Small intestine (tissue), 7 donors: Measurements from ENCODE around the gene CHST14. TPM values are rescaled to one million over a fixed set of nuclear protein-coding genes. Genes with fewer than 3 reads are reported as not detected.
"Not testable (repeated sequence)": the region's sequence is repeated elsewhere in the genome, so short reads cannot be mapped to it uniquely, and the experiment has no call there.

Experiments used
- DNase-seq, 2 donors: peaks; one replicate each; pipeline versions ENCODE4 v3.0.0 to v3.0.0-alpha.2; 2013
- FAIRE-seq: peaks from 2 replicates; lab custom pipeline; 2012; peaks lifted over from hg19 to GRCh38; lab: Jason Lieb, UNC
- H3K27ac ChIP-seq, 3 donors: one replicate each; pipeline ENCODE4 v1.5.1; 2013; ENCODE audit warnings: low read length in 2 of 3, mild to moderate bottlenecking in 2 of 3, control low read depth in 1 of 3, inconsistent platforms in 1 of 3, low read depth in 1 of 3, moderate library complexity in 1 of 3
- H3K27me3 ChIP-seq, 3 donors: one replicate each; pipeline ENCODE4 v1.6.1; 2013; ENCODE audit warnings: low read length in 3 of 3, inconsistent platforms in 1 of 3; ENCODE audit not compliant: control insufficient read depth in 3 of 3, insufficient read depth in 3 of 3
- H3K36me3 ChIP-seq, 3 donors: one replicate each; pipeline ENCODE4 v1.6.1; 2013; ENCODE audit warnings: low read length in 3 of 3, inconsistent platforms in 1 of 3, low read depth in 1 of 3, mild to moderate bottlenecking in 1 of 3, moderate library complexity in 1 of 3; ENCODE audit not compliant: control insufficient read depth in 3 of 3, insufficient read depth in 2 of 3
- H3K4me1 ChIP-seq, 3 donors: one replicate each; pipeline ENCODE4 v1.6.1; 2013; ENCODE audit warnings: low read length in 2 of 3, inconsistent platforms in 1 of 3, low read depth in 1 of 3, mild to moderate bottlenecking in 1 of 3, moderate library complexity in 1 of 3; ENCODE audit not compliant: control insufficient read depth in 3 of 3, insufficient read depth in 2 of 3
- H3K4me3 ChIP-seq, 3 donors: one replicate each; pipeline ENCODE4 v1.5.1; 2013; ENCODE audit warnings: low read length in 3 of 3, control low read depth in 1 of 3, inconsistent platforms in 1 of 3, low read depth in 1 of 3, mild to moderate bottlenecking in 1 of 3, moderate library complexity in 1 of 3
- H3K9me3 ChIP-seq, 2 donors: one replicate each; pipeline ENCODE4 v1.6.1; 2013; ENCODE audit warnings: low read depth in 1 of 2, low read length in 1 of 2; ENCODE audit not compliant: control insufficient read depth in 2 of 2, insufficient read depth in 1 of 2
- WGBS, 3 donors: extraction: QIAGEN DNeasy Blood & Tissue Kit; methylation state at CpG; one replicate each; pipeline ENCODE4 v1.1.7; 2013; 5-methylcytosine and 5-hydroxymethylcytosine counted together
- polyA plus RNA-seq, 4 donors: library from polyadenylated mRNA; stranded (reverse) in 3 of 4; unstranded in 1 of 4; fragments of 200-250 nt in 3 of 4; fragments of 120-200 nt in 1 of 4; gene quantifications; one replicate each; pipeline versions ENCODE4 v1.2.1 to v1.2.3, GENCODE V29; 2013
- donor health status: healthy with polysubstance abuse.
- donor health status: control.
- donor health status: control.
- donor health status: Bipolar disorder and iron deficiency.
- donor health status: healthy.

The CHST14 gene
- polyA plus RNA-seq, 4 donors: 0.45 to 11.3 (median 3.7) TPM

GRCh38 chr15:40453941-40454340 lies 16.8 kb upstream of the CHST14 start:
- DNase-seq, FAIRE-seq: not testable (repeated sequence)
- 44 to 57% (median 53%) methylated on average over 2 to 3 of the region's 3 CpGs for WGBS, 3 donors

DNA sequence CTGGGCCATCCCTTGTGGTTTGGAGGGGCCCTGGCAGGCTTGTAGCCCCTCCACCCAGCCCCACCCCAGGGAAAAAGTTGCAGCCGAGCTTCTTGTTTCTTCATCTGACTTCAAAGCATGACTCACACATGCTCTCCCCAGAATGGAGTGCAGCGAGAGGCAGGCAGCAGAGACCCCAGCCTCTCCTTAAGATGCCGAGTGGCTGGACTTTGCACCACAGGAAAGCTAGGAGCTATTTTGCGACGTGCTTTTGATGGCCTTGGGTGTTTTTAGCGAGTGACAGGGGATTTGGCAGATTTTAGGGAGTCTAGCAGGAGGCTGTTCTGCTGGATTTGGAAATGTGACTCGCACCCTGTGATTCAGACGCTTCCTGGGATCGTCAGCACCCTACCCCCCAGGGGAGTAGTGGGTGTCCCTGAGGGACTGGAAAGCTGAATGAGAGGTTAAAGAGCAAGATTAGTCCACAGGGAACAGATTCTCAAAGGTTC lies 15.8 kb upstream of the CHST14 start:
- WGBS, 3 donors: 18 to 56% (median 45%) methylated on average over 9 of the region's 9 CpGs
- DNase-seq: no peak
- H3K27me3 ChIP-seq: no peaks in the 10 kb centered on the region
- H3K36me3 ChIP-seq: peaks cover 2 to 41% (median 2%) of the 10 kb centered on the region in 3 donors
- H3K4me3 ChIP-seq: no peak overlapping the region
- H3K27ac ChIP-seq: no peak overlapping the region
- peaks cover 21 to 64% (median 21%) of the 10 kb centered on the region in 3 donors for H3K4me1 ChIP-seq
- FAIRE-seq: no peak
- H3K9me3 ChIP-seq: no peaks in the 10 kb centered on the region

More at GRCh38 chr15:40453941-40454340, 16.8 kb upstream of the CHST14 start:
- not testable (repeated sequence) for H3K27me3 ChIP-seq, H3K4me3 ChIP-seq, H3K27ac ChIP-seq, H3K9me3 ChIP-seq
- peaks cover 0 to 31% (median 2%) of the 10 kb centered on the region in 3 donors for H3K36me3 ChIP-seq
- H3K4me1 ChIP-seq: peaks cover 21 to 64% (median 21%) of the 10 kb centered on the region in 3 donors

DNA sequence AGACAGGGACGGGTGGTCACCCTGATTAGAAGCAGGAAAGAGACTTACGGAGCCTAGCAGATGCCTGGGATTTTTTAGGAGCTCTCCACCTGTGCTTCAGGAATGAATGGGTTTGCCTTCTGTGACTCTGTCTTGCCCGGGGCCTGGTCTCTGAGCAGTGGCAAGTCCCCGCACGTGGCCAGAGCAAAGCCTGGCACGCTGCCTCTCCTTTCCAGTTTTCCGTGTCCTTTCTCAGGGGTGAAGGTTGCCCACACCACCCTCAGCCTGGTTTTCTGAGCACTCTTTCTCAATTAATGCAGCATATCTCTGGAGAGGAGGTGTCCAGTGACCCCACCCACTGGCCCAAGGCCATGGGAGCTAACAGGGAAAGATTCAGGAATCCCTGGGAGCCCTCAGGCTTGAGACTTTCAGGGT lies 14.5 kb upstream of the CHST14 start:
- H3K4me1 ChIP-seq: peaks cover 18 to 55% (median 20%) of the 10 kb centered on the region in 3 donors

GRCh38 chr15:40456738-40457137 lies 14.0 kb upstream of the CHST14 start:
- DNase-seq (no peak), FAIRE-seq (no peak)
- H3K9me3 ChIP-seq: no peaks in the 10 kb centered on the region
- no peak overlapping the region for H3K27ac ChIP-seq
- no peaks in the 10 kb centered on the region for H3K27me3 ChIP-seq
- no peak overlapping the region for H3K4me3 ChIP-seq
- 71 to 79% (median 76%) methylated on average over 4 of the region's 4 CpGs for WGBS, 3 donors
- H3K36me3 ChIP-seq: peaks cover 2 to 52% (median 2%) of the 10 kb centered on the region in 3 donors
- peaks cover 16 to 51% (median 17%) of the 10 kb centered on the region in 3 donors for H3K4me1 ChIP-seq

More for the DNA sequence above, 14.5 kb upstream of the CHST14 start:
- Histone ChIP-seq H3K36me3 (peaks cover 2 to 49% (median 2%) of the 10 kb centered on the region in 3 donors), H3K27ac (no peak overlapping the region), H3K9me3 (no peaks in the 10 kb centered on the region), H3K27me3 (no peaks in the 10 kb centered on the region), H3K4me3 (no peak overlapping the region)
- DNase-seq (no peak), FAIRE-seq (no peak)
- 60 to 76% (median 69%) methylated on average over 7 of the region's 7 CpGs for WGBS, 3 donors

DNA sequence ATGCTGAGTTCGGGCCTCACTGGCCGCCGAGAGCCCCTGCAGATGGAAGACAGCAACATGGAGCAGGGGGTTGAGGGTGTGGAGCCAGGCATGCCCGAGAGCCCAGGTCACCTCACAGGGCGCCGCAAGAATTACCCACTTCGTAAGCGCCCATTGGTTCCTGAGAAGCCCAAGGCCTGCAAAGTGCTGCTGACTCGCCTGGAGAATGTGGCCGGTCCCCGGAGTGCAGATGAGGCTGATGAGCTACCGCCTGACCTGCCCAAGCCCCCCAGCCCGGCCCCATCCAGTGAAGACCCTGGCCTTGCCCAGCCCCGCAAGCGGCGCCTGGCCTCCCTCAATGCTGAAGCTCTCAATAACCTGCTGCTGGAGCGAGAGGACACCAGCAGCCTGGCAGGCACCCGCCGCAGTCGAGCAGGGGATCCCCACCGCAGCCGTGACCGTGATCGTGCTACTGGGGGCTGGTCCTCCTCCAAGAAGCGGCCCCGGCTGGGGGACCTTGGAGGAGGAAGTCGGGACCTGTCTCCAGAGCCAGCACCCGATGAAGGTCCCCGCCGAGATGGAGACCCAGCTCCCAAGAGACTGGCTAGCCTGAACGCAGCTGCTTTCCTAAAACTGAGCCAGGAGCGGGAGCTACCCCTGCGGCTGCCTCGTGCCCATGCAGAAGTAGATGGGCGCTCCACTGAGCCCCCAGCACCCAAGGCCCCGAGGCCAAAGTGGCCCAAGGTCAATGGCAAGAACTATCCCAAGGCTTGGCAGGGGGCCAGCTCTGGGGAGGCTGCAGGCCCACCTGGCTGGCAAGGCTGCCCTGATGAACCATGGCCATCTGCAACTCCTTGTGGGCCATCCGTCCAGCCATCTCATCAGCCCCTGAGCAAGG lies 12.1 kb upstream of the CHST14 start:
- Histone ChIP-seq H3K27ac (no peak overlapping the region), H3K36me3 (peaks cover 2 to 67% (median 5%) of the 10 kb centered on the region in 3 donors), H3K27me3 (no peaks in the 10 kb centered on the region), H3K4me3 (no peak overlapping the region), H3K4me1 (peaks cover 7 to 33% (median 13%) of the 10 kb centered on the region in 3 donors), H3K9me3 (no peaks in the 10 kb centered on the region)
- no peak for DNase-seq
- 95 to 96% (median 96%) methylated on average over 35 to 37 of the region's 37 CpGs for WGBS, 3 donors
- FAIRE-seq: no peak

GRCh38 chr15:40459391-40460015 lies 11.3 kb upstream of the CHST14 start:
- Histone ChIP-seq H3K4me1 (peaks cover 5 to 29% (median 10%) of the 10 kb centered on the region in 3 donors), H3K27me3 (no peaks in the 10 kb centered on the region), H3K9me3 (no peaks in the 10 kb centered on the region), H3K4me3 (no peak overlapping the region), H3K36me3 (peaks cover 2 to 74% (median 7%) of the 10 kb centered on the region in 3 donors), H3K27ac (no peak overlapping the region)
- no peak for FAIRE-seq
- 94 to 98% (median 97%) methylated on average over 18 to 19 of the region's 19 CpGs for WGBS, 3 donors
- DNase-seq: no peak

DNA sequence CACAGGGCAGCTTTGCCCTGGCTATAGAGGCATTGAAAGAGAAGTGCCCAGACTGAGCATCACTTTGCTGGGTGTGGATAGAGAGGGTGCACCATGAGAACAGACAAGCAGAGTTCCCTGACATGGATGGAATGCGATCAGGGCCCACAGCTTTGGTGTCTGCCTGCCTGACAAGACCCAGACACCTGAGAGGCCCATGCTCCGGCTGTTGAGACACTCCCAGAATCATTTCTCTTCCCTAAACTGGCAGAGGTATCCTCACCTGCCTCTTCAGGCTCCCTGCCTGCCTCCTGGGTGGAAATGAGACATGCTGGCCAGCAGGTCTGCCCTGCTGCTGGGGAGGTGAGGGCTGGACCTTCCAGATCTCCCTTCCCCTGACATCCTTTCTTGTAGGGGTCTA lies 10.4 kb upstream of the CHST14 start:
- no peak for FAIRE-seq
- Histone ChIP-seq H3K27me3 (no peaks in the 10 kb centered on the region), H3K4me1 (peaks cover 2 to 20% (median 5%) of the 10 kb centered on the region in 3 donors), H3K4me3 (no peak overlapping the region), H3K27ac (no peak overlapping the region), H3K36me3 (peaks cover 2 to 81% (median 10%) of the 10 kb centered on the region in 3 donors), H3K9me3 (no peaks in the 10 kb centered on the region)
- 88 to 96% (median 92%) methylated on average over 2 of the region's 2 CpGs for WGBS, 3 donors
- no peak for DNase-seq

GRCh38 chr15:40461958-40462357 lies 8.8 kb upstream of the CHST14 start:
- Histone ChIP-seq H3K27ac (no peak overlapping the region), H3K4me3 (no peak overlapping the region), H3K9me3 (no peaks in the 10 kb centered on the region), H3K36me3 (peaks cover 2 to 86% (median 12%) of the 10 kb centered on the region in 3 donors), H3K4me1 (peaks cover 0 to 6% (median 0%) of the 10 kb centered on the region in 3 donors), H3K27me3 (no peaks in the 10 kb centered on the region)
- DNase-seq: no peak
- FAIRE-seq: no peak
- 95 to 96% (median 96%) methylated on average over 21 of the region's 21 CpGs for WGBS, 3 donors
